Measurements from ENCODE around the gene MAGED4. TPM values are rescaled to one million over a fixed set of nuclear protein-coding genes. Genes with fewer than 3 reads are reported as not detected.

MAGED4 gene
- total RNA-seq, 2 donors from 2014 or later = 74.5 to 78.4 TPM

DNA sequence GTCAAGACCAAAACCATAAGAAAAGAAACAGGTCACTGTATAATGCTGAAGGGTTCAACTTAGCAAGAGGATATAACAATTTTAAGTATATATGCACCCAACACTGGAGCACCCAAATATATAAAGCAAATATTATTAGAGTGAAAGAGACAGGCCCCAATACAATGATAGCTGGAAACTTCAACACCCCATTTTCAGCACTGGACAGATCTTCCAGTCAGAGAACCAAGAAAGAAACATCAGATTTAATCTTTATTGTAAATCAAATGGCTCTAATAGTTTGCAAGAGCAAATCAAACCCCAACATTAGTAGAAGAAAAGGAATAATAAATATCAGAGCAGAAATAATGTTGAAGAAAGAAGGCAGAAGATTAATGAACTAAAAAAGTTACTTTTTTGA lies 36.2 kb downstream of the MAGED4 start:
- Histone ChIP-seq H3K9ac (ENCODE audit: extremely low read depth, low read length, poor library complexity, severe bottlenecking) (no peak overlapping the region), H3K4me1 (ENCODE audit: control insufficient read depth, insufficient read depth, low read length) (no peaks in the 10 kb centered on the region), H3K27me3 (ENCODE audit: control insufficient read depth, insufficient read depth, low read length, poor library complexity, severe bottlenecking) (no peaks in the 10 kb centered on the region), H3K27ac (ENCODE audit: low read depth, low read length) (no peak overlapping the region), H3K36me3 (ENCODE audit: control insufficient read depth, insufficient read depth, low read length) (no peaks in the 10 kb centered on the region), H3K9me3 (ENCODE audit: control insufficient read depth, low read length) (peaks cover 14% of the 10 kb centered on the region), H3K4me3 (ENCODE audit: low read length) (no peak overlapping the region)
- no peaks in the 10 kb centered on the region for H3K4me1 Mint-ChIP-seq
- peaks cover 45% of the 10 kb centered on the region for H3K9me3 Mint-ChIP-seq
- TF ChIP-seq, protein P1, sequence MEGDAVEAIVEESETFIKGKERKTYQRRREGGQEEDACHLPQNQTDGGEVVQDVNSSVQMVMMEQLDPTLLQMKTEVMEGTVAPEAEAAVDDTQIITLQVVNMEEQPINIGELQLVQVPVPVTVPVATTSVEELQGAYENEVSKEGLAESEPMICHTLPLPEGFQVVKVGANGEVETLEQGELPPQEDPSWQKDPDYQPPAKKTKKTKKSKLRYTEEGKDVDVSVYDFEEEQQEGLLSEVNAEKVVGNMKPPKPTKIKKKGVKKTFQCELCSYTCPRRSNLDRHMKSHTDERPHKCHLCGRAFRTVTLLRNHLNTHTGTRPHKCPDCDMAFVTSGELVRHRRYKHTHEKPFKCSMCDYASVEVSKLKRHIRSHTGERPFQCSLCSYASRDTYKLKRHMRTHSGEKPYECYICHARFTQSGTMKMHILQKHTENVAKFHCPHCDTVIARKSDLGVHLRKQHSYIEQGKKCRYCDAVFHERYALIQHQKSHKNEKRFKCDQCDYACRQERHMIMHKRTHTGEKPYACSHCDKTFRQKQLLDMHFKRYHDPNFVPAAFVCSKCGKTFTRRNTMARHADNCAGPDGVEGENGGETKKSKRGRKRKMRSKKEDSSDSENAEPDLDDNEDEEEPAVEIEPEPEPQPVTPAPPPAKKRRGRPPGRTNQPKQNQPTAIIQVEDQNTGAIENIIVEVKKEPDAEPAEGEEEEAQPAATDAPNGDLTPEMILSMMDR (conservative IDR thresholded peaks at IDR 0.05) = no peak
- H3K36me3 Mint-ChIP-seq (ENCODE audit: low read depth) = no peaks in the 10 kb centered on the region
- no peak overlapping the region for H3K4me3 Mint-ChIP-seq
- no peak for DNase-seq
- no peak overlapping the region for H3K27ac Mint-ChIP-seq
- H3K27me3 Mint-ChIP-seq (ENCODE audit: insufficient read depth) = no peaks in the 10 kb centered on the region

Other genes starting within 250 kb of the MAGED4 start
- gene MAGED4B, start 115.7 kb upstream of the MAGED4 start, total RNA-seq = 100 to 1,000 TPM; 132 to 225 TPM
- gene XAGE2, start 184.1 kb downstream of the MAGED4 start, total RNA-seq = not detected

Data from endodermal cell (in vitro differentiated cells).